HCT116 (cell line): ENCODE results near the gene CDC42BPB.

Experiments used
- CEBPB ChIP-seq: IDR thresholded peaks from 2 replicates; pipeline ENCODE4 v1.6.1; 2012; ENCODE audit warnings: low read depth
- EZH2phosphoT487 ChIP-seq: fragments of 200-600 bp; IDR thresholded peaks from 2 replicates; pipeline ENCODE4 v1.6.1; 2018; ENCODE audit warnings: antibody characterized with exemption, borderline replicate concordance
- SIN3A ChIP-seq: IDR thresholded peaks from 2 replicates; pipeline ENCODE4 v1.6.1; 2012; ENCODE audit warnings: low read depth
- TCF7L2 ChIP-seq: IDR thresholded peaks from 2 replicates; pipeline ENCODE4 v1.7.0; 2011; ENCODE audit warnings: borderline replicate concordance, inconsistent platforms; ENCODE audit not compliant: insufficient read depth, insufficient read length; ENCODE audit errors: extremely low read depth
- ZNF274 ChIP-seq: fragments of 200-500 bp; sonication (Bioruptor generic); IDR thresholded peaks from 2 replicates; pipeline ENCODE4 v1.6.1; 2014; ENCODE audit warnings: mild to moderate bottlenecking, low read depth, low read length, inconsistent platforms
- TF ChIP-seq, protein P1 (sequence below), 3 experiments: fragments of 200-600 bp in 1 of 3; sonication (generic) in 1 of 3; IDR thresholded peaks in 2 of 3; conservative IDR thresholded peaks in 1 of 3; 2 replicates each; pipeline ENCODE4 v1.5.1; 2012 to 2017; ENCODE audit warnings: low read depth in 2 of 3, low read length in 2 of 3, antibody characterized with exemption in 1 of 3, borderline replicate concordance in 1 of 3, control low read depth in 1 of 3, mild to moderate bottlenecking in 1 of 3, mixed read lengths in 1 of 3, mixed run types in 1 of 3, moderate library complexity in 1 of 3; ENCODE audit not compliant: insufficient read depth in 1 of 3
- TF ChIP-seq, protein P2 (sequence below): IDR thresholded peaks from 2 replicates; pipeline ENCODE4 v1.6.1; 2012; ENCODE audit warnings: low read depth
- TF ChIP-seq, protein P3 (sequence below): IDR thresholded peaks from 2 replicates; pipeline ENCODE4 v1.6.1; 2012

GRCh38 chr14:102901633-102902032, 155.7 kb downstream of the CDC42BPB start:
- TF ChIP-seq, protein P1, sequence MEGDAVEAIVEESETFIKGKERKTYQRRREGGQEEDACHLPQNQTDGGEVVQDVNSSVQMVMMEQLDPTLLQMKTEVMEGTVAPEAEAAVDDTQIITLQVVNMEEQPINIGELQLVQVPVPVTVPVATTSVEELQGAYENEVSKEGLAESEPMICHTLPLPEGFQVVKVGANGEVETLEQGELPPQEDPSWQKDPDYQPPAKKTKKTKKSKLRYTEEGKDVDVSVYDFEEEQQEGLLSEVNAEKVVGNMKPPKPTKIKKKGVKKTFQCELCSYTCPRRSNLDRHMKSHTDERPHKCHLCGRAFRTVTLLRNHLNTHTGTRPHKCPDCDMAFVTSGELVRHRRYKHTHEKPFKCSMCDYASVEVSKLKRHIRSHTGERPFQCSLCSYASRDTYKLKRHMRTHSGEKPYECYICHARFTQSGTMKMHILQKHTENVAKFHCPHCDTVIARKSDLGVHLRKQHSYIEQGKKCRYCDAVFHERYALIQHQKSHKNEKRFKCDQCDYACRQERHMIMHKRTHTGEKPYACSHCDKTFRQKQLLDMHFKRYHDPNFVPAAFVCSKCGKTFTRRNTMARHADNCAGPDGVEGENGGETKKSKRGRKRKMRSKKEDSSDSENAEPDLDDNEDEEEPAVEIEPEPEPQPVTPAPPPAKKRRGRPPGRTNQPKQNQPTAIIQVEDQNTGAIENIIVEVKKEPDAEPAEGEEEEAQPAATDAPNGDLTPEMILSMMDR (IDR thresholded peaks at IDR 0.05 in 2 of 3, conservative IDR thresholded peaks at IDR 0.05 in 1 of 3; ENCODE audit: borderline replicate concordance in 1 of 3, insufficient read depth in 1 of 3, low read depth in 2 of 3, low read length in 2 of 3): no peak
- no peak for TF ChIP-seq TCF7L2
- TF ChIP-seq EZH2phosphoT487: no peak
- TF ChIP-seq ZNF274: no peak
- no peak for TF ChIP-seq CEBPB
- no peak for TF ChIP-seq SIN3A
- TF ChIP-seq, protein P2, sequence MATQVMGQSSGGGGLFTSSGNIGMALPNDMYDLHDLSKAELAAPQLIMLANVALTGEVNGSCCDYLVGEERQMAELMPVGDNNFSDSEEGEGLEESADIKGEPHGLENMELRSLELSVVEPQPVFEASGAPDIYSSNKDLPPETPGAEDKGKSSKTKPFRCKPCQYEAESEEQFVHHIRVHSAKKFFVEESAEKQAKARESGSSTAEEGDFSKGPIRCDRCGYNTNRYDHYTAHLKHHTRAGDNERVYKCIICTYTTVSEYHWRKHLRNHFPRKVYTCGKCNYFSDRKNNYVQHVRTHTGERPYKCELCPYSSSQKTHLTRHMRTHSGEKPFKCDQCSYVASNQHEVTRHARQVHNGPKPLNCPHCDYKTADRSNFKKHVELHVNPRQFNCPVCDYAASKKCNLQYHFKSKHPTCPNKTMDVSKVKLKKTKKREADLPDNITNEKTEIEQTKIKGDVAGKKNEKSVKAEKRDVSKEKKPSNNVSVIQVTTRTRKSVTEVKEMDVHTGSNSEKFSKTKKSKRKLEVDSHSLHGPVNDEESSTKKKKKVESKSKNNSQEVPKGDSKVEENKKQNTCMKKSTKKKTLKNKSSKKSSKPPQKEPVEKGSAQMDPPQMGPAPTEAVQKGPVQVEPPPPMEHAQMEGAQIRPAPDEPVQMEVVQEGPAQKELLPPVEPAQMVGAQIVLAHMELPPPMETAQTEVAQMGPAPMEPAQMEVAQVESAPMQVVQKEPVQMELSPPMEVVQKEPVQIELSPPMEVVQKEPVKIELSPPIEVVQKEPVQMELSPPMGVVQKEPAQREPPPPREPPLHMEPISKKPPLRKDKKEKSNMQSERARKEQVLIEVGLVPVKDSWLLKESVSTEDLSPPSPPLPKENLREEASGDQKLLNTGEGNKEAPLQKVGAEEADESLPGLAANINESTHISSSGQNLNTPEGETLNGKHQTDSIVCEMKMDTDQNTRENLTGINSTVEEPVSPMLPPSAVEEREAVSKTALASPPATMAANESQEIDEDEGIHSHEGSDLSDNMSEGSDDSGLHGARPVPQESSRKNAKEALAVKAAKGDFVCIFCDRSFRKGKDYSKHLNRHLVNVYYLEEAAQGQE: no peak
- TF ChIP-seq, protein P3, sequence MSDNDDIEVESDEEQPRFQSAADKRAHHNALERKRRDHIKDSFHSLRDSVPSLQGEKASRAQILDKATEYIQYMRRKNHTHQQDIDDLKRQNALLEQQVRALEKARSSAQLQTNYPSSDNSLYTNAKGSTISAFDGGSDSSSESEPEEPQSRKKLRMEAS: no peak
